VCaP (cell line): ENCODE results near the gene RERE.
A peak's percentile ranks its signal among the peaks of the same experiment; 100 is the strongest.

Experiments used
- H3K27ac ChIP-seq: fragments of 450-650 bp; 2 replicates; pipeline ENCODE4 v1.5.1; 2017
- CTCF ChIP-seq: fragments of 450-650 bp; conservative IDR thresholded peaks from 2 replicates; pipeline ENCODE4 v1.5.1; 2017; ENCODE audit warnings: mild to moderate bottlenecking, moderate library complexity

Gene RERE

GRCh38 chr1:8317647-8318381 is 499.6 kb downstream of the RERE start, which contains the start of gene SLC45A1:
SLC45A1 (plus strand) TSS chr1:8318114; CDS start chr1:8324330, 6,216 bp downstream.
- no peak for TF ChIP-seq CTCF
- H3K27ac ChIP-seq: peak within 1 kb of the TSS; percentile 58; the same call in 1 of the 2 replicates

DNA sequence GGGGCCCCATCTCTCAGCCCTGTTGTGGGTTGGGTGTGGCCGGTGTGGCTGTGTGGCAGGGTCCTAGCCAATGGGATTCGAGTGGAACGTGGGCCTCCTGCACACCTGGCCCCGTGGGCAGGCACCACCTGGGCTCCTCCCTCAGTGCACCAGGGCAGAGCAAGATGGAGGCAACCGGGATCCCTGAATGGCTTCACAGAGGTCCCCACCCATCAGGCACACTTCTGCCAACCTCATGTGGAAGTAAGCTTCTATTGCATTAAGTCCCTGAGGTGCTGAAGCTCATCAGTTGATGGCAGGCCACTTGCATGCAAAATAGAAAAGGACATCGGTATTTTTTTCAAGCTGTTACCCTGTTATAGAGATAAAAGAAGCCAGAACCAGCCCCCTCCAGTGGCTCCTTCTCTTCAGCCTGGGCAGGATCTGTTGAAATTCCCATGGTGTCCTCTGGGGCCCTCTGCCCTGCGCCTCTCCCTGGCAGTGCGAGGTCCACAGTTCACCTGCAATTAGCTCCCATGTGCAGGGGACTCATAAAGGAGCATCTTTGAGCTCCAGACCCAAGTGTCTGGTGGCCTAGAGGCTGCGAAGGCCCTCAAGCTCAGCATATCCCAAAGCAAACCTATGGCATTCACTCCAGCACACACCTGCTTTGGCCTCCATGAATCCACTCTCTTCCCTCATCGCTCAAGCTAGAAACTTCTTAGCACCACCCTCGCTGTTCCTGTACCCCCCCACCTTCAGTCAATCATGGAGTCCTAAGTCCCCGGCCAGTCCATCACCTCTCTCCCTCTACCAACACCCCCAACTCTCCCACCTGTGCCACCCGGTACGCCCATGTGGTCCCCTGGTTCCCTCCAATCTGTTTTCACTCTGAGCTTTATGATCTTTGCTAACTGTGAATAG is 501.6 kb downstream of the RERE start:
- no peak overlapping the region for H3K27ac ChIP-seq
- peak; percentile 55 for TF ChIP-seq CTCF

GRCh38 chr1:8314346-8315280 is 502.8 kb downstream of the RERE start:
- peak; percentile 94 for TF ChIP-seq CTCF
- peak overlapping the region; percentile 66 for H3K27ac ChIP-seq

GRCh38 chr1:8313231-8313630 is 504.2 kb downstream of the RERE start:
- no peak for TF ChIP-seq CTCF
- peak overlapping the region; percentile 66 for H3K27ac ChIP-seq

GRCh38 chr1:8312235-8313218 is 504.9 kb downstream of the RERE start:
- TF ChIP-seq CTCF: peak; percentile 31

GRCh38 chr1:8311068-8311718 is 506.2 kb downstream of the RERE start:
- peak overlapping the region; percentile 66 for H3K27ac ChIP-seq
- TF ChIP-seq CTCF: no peak

More at GRCh38 chr1:8312235-8313218, 504.9 kb downstream of the RERE start:
- peak overlapping the region; percentile 66 for H3K27ac ChIP-seq
